ENCODE data around the gene EHBP1.

Gene EHBP1

GRCh38 chr2:62722679-62723078 is 17.2 kb downstream of the EHBP1 start:
- TF ChIP-seq RAD21 (IDR thresholded peaks at IDR 0.05; ENCODE audit: low read depth) (no peak), ZBTB7A (IDR thresholded peaks at IDR 0.05; ENCODE audit: low read depth) (no peak), NFIC (IDR thresholded peaks at IDR 0.05) (no peak), CEBPB (IDR thresholded peaks at IDR 0.05) (no peak), EP300 (IDR thresholded peaks at IDR 0.05; ENCODE audit: borderline replicate concordance) (no peak), MAX (IDR thresholded peaks at IDR 0.05) (no peak), TAF1 (IDR thresholded peaks at IDR 0.05; ENCODE audit: low read depth) (no peak), REST (IDR thresholded peaks at IDR 0.05; ENCODE audit: low read depth) (no peak), FOXM1 (IDR thresholded peaks at IDR 0.05; ENCODE audit: borderline replicate concordance, low read depth) (no peak), USF1 (IDR thresholded peaks at IDR 0.05) (no peak), EGR1 (IDR thresholded peaks at IDR 0.05) (no peak), TEAD4 (IDR thresholded peaks at IDR 0.05) (no peak), YY1 (IDR thresholded peaks at IDR 0.05; ENCODE audit: low read depth) (no peak), CREB1 (IDR thresholded peaks at IDR 0.05; ENCODE audit: low read depth) (no peak), TCF12 (IDR thresholded peaks at IDR 0.05; ENCODE audit: low read depth) (no peak)

- no peak for TF ChIP-seq USF1 (IDR thresholded peaks at IDR 0.05)
- TF ChIP-seq MAX (IDR thresholded peaks at IDR 0.05), result no peak
- no peak for TF ChIP-seq NFIC (IDR thresholded peaks at IDR 0.05)
- TF ChIP-seq TCF12 (IDR thresholded peaks at IDR 0.05; ENCODE audit: low read depth), result no peak
- TF ChIP-seq TAF1 (IDR thresholded peaks at IDR 0.05; ENCODE audit: low read depth), result no peak
- no peak for TF ChIP-seq ZBTB7A (IDR thresholded peaks at IDR 0.05; ENCODE audit: low read depth)
- no peak for TF ChIP-seq FOXM1 (IDR thresholded peaks at IDR 0.05; ENCODE audit: borderline replicate concordance, low read depth)
- TF ChIP-seq EP300 (IDR thresholded peaks at IDR 0.05; ENCODE audit: borderline replicate concordance), result no peak
- no peak for TF ChIP-seq RAD21 (IDR thresholded peaks at IDR 0.05; ENCODE audit: low read depth)
- no peak for TF ChIP-seq CREB1 (IDR thresholded peaks at IDR 0.05; ENCODE audit: low read depth)
- TF ChIP-seq EGR1 (IDR thresholded peaks at IDR 0.05), result no peak
- TF ChIP-seq TEAD4 (IDR thresholded peaks at IDR 0.05), result no peak
Measured at GRCh38 chr2:62723253-62723652, 17.7 kb downstream of the EHBP1 start.

GRCh38 chr2:62724106-62724505 is 18.6 kb downstream of the EHBP1 start:
- no peak for TF ChIP-seq TEAD4 (IDR thresholded peaks at IDR 0.05)
- TF ChIP-seq EP300 (IDR thresholded peaks at IDR 0.05; ENCODE audit: borderline replicate concordance), result no peak
- no peak for TF ChIP-seq FOXM1 (IDR thresholded peaks at IDR 0.05; ENCODE audit: borderline replicate concordance, low read depth)
- TF ChIP-seq TAF1 (IDR thresholded peaks at IDR 0.05; ENCODE audit: low read depth), result no peak
- no peak for TF ChIP-seq NFIC (IDR thresholded peaks at IDR 0.05)
- TF ChIP-seq USF1 (IDR thresholded peaks at IDR 0.05), result no peak
- TF ChIP-seq REST (IDR thresholded peaks at IDR 0.05; ENCODE audit: low read depth), result no peak
- no peak for TF ChIP-seq RAD21 (IDR thresholded peaks at IDR 0.05; ENCODE audit: low read depth)
- TF ChIP-seq CREB1 (IDR thresholded peaks at IDR 0.05; ENCODE audit: low read depth), result no peak
- TF ChIP-seq TCF12 (IDR thresholded peaks at IDR 0.05; ENCODE audit: low read depth), result no peak
- no peak for TF ChIP-seq CEBPB (IDR thresholded peaks at IDR 0.05)
- no peak for TF ChIP-seq YY1 (IDR thresholded peaks at IDR 0.05; ENCODE audit: low read depth)
- no peak for TF ChIP-seq ZBTB7A (IDR thresholded peaks at IDR 0.05; ENCODE audit: low read depth)

GRCh38 chr2:62724886-62725711 is 19.6 kb downstream of the EHBP1 start:
- TF ChIP-seq TEAD4 (IDR thresholded peaks at IDR 0.05) (no peak), NFIC (IDR thresholded peaks at IDR 0.05) (no peak), EGR1 (IDR thresholded peaks at IDR 0.05) (no peak), FOXM1 (IDR thresholded peaks at IDR 0.05; ENCODE audit: borderline replicate concordance, low read depth) (no peak), TAF1 (IDR thresholded peaks at IDR 0.05; ENCODE audit: low read depth) (no peak), RAD21 (IDR thresholded peaks at IDR 0.05; ENCODE audit: low read depth) (peak; percentile 46; the same call in 1 of the 2 replicates)

GRCh38 chr2:62725712-62726055 is 20.2 kb downstream of the EHBP1 start:
- TF ChIP-seq MAX (IDR thresholded peaks at IDR 0.05) (no peak), FOXM1 (IDR thresholded peaks at IDR 0.05; ENCODE audit: borderline replicate concordance, low read depth) (no peak), USF1 (IDR thresholded peaks at IDR 0.05) (no peak), YY1 (IDR thresholded peaks at IDR 0.05; ENCODE audit: low read depth) (no peak), CEBPB (IDR thresholded peaks at IDR 0.05) (no peak), REST (IDR thresholded peaks at IDR 0.05; ENCODE audit: low read depth) (no peak), EP300 (IDR thresholded peaks at IDR 0.05; ENCODE audit: borderline replicate concordance) (no peak), TEAD4 (IDR thresholded peaks at IDR 0.05) (no peak), TAF1 (IDR thresholded peaks at IDR 0.05; ENCODE audit: low read depth) (no peak), RAD21 (IDR thresholded peaks at IDR 0.05; ENCODE audit: low read depth) (no peak)
